SW 1271 (cell line): Measurements from ENCODE around the gene APLP2.
"Not testable (repeated sequence)": the region's sequence is repeated elsewhere in the genome, so short reads cannot be mapped to it uniquely, and the experiment has no call there.

Source experiments
- DNase-seq, 2 experiments: peaks; one replicate each; lab custom pipeline; 2025; lab: John Stamatoyannopoulos, UW

APLP2 gene

DNA sequence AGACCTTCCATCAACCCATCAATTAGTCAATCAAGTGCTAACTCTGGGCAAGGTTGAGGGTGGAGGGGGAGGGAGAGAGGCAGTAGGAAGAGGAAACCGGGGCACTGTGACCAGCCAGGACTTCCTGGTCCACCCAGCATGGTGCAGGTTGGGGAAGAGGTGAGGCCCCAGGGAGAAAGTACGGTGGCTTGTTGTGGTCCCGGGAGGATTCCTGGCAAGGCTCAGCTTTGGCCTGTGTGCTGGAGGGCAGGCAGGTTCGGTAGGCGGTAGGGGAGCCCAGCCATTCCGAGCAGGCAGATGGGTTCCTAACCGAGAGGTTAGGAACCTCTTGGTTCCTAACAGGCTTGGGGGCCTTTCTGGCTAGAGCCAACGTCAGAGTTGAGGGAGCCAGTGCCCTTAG is 100.7 kb downstream of the APLP2 start:
- no peak for DNase-seq

DNA sequence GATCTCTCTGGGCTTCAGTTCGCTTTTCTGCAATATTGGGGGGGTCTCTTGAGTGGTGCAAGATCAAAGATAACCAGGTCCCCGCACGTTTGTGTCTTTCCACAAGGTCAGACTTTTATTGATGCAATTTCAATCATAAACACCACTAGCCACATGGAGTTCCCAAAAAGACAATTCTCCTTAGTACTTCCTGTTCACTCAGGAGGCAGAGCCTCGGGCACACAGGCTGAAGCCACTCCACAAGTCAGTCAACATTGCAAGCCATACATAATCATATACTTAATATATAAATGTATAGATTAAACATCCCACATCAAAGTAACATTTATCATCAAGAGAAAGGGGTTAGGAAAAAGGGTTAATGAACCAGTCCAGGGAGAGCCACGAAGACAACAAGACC is 101.8 kb downstream of the APLP2 start:
- no peak for DNase-seq

DNA sequence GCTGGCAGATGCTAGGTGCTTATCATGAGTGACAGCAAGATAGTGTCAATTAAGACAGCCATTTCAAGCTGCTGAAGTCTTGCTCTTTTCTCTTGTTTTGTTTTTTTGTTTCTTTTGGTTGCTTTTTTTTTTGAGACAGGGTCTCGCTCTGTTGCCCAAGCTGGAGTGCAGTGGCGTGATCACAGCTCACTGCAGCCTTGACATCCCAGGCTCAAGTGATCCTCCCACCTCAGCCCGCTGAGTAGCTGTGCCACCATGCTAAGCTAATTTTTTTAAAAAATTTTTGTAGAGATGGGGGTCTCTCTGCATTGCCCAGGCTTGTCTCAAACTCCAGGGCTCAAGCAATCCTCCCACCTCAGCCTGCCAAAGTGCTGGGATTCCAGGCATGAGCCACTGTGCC is 102.3 kb downstream of the APLP2 start:
- DNase-seq, result not testable (repeated sequence)

DNA sequence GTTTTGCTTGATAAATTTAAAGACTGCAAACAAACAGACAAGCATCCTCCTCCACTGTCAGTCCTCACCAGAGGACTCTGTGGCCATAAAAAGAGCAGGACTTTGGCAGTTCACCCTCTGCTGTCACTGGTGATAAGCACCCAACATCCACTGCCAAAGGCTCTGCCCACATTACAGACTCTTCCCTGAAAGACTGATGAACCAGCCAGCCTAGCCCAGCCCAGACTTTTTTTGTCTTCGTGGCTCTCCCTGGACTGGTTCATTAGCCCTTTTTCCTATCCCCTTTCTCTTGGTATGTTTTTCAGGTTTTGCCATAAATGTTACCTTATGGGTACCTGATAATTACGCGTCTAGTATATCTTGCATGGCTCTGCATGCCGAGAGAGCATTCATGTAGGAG is 104.9 kb downstream of the APLP2 start:
- no peak for DNase-seq

DNA sequence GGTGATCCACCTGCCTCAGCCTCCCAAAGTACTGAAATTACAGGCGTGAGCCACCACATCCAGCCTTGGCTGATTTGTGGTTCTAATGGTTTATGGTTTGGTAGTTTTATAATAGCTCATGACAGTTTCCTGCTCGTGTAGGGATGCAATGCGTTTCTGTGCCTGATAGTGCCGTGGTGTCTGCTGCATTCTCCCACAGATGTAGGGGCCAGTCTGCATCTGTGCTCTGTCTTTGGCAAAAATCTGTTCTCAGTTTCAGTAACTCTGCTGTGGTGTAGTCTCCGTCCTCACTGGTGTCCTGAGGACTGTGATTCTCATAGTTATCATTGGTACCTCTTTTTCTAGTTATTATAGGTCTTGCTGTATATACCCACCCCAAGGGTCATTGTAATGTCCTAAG is 106.2 kb downstream of the APLP2 start:
- no peak for DNase-seq

DNA sequence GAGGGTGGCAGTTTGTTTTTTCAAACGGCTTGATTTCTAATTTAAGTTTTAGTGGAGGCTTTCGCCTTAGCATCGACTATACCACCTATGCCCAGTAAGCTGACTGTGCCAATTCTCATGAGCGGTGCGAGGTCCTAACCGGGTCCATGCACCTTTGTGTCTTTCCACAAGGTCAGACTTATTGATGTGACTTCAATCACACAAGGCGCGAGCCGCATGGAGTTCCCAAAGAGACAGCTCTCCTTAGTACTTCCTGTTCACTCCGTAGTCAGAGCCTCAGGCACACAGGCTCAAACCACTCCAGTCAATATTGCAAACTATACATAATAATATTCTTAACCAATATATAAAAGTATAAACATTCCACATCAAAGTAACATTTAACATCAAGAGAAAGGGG is 108.1 kb downstream of the APLP2 start:
- no peak for DNase-seq

DNA sequence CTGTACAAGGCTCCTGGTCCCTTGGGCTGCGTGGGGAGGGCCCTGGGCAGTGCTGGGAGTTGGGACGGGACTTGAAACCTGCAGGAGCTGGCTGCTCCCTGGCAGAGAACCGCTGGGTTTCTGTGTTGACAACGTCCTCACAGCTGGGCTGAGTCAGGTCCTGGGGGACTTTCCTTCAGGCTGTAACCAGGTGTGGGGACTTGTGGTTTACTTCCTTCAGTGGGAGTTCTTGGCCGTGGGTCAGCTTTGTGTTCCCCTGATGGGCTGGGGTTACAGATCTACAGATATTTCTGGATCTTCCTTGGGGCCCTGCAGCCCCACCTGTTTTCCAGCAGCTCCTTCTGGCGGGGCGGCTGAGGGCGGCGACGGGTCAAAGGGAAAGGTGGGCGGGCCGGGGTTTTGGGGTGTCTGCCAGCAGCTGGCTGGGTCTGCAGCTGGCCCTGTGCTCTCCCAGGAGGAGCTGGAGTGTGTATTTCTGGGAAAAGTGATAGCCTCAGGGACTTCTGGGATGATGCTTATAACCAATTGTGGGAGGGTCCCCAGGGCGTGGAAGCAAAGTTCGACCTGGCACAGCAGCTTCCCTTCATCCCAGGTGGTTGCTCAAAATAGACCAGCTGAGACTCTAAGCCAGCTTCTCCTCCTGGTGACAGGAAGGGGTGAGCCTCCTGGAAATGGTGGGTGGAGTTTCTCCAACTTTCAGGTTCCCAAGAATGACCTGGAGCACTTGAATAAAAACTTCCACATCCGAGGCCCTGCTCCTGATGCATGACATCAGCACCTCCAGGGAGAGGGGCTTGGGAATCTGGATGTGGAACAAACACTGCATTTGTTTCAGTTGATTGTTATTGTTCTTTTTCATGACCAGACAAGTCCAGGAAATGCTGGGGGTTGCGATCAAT is 109.0 kb downstream of the APLP2 start:
- no peak for DNase-seq

DNA sequence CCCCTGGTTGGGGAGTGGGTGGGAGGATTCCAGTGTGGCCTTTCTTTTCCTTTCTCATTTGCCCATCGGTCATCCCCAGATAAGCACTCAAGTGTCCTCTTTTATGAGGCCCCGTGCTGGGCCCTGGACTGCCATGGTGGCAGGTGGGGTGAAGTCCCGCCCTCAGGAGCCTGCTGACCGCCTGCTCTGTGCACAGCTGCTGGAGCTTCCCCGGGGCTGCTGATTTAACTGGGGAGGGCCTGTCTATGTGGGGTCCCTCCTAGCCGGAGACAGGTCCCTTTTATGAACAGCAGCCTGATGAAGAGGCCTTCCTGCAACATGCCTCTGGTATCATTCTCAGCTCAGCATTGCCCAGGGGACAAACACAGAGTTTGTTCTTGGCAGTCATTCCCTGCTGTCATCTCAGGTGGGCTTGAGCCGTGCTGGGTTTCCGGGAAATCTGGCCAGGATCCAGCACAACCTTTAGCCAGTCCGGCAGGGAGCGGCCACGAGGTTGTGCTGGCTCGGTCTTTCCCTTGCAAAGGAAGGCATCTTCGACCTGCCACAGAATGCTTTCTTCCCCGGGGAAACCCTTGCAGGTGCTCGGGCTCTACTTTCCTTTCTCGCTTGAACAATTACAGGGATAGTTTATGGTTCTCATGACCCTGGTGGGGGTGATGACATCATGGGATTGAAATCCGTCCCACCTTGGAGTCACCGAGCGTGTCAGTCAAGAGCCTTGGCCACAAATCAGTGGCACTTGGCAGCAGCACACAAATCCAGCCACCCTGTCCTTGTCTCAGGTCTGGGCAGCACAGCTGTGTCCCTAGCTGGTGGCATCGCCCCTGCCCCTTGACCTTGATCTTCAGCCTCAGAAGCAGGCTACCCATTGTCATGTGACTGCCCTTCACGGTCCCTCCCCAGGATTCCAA is 110.0 kb downstream of the APLP2 start:
- DNase-seq, result no peak

DNA sequence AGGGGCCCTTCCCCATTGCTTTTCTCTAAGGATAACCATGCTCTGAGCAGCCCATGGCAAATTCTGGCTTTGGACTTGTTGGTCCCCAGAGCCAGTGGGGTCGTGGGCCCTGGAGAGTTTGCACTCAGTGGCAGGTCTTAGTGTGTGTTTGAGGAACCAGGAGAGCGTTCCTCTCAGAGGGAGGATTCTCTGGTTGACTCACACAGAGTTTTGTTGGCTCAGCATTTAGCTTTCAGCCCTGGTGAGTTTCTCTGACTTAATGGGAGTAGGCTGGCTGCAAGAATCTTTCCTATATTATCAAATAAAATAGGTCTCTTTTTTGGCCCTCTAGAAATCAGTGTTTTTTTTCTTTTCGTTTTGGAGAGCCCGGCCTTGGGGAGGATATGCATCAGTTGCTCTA is 110.8 kb downstream of the APLP2 start:
- DNase-seq, result no peak

DNA sequence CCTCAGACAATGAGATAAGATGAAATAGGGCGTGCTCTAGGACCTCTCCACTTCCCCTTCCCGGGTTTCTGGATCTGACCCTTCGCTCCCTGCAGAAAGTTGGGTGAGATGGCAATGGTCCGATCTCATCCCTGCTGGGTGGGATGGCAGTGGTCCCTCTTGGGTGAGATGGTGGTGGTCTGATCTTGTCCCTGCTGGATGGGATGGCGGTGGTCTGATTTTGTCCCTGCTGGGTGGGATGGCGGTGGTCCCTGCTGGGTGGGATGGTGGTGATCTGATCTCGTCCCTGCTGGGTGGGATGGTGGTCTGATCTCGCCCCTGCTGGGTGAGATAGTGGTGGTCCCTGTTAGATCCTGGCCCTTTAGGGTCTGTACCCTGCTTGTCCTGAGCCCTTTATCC is 111.2 kb downstream of the APLP2 start:
- no peak for DNase-seq

DNA sequence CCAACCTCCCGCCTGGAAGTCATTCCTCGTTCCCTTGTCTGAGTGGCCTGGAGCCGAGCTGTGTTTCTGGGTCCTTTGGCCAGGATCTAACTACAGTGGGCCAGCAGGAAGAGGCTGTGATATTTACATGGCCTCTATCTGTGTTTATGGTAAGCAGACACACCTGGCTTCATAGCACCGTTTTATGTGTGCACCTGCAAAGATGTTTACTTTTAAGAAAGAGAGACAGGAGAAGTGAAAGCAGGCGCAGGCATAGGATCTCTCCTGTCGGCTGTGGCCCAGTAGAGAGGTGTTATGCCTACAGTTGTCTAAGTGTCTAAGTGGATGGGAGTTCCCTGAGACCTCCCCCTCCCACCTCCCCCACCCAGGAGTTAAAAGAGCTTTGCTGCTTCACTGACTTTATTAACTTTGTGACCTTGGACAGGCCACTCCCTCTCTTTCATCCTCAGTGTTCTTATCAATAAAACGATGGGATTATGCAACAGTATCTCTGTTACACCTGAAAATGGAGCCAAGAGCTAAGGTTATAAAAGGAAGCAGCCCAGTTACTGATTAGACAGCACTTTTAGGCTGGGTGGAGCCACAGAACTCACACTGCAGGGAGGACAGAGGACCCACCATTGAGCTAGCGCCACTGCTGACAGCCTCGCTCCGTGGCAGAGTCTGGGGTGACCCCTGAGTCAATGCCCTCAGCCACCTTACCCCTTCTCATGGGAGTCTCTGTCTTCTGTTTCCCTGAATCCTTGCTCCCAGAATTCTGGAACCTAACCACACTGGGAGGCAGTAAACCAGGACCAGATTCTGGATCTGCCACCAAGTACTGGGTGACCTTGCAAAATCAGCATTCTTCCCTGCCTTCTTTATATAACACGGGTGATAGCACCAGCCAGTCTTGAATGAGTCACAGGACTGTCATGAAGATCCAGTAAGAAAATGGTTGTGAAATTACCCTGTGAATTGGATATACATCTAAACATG is 111.9 kb downstream of the APLP2 start:
- no peak for DNase-seq

DNA sequence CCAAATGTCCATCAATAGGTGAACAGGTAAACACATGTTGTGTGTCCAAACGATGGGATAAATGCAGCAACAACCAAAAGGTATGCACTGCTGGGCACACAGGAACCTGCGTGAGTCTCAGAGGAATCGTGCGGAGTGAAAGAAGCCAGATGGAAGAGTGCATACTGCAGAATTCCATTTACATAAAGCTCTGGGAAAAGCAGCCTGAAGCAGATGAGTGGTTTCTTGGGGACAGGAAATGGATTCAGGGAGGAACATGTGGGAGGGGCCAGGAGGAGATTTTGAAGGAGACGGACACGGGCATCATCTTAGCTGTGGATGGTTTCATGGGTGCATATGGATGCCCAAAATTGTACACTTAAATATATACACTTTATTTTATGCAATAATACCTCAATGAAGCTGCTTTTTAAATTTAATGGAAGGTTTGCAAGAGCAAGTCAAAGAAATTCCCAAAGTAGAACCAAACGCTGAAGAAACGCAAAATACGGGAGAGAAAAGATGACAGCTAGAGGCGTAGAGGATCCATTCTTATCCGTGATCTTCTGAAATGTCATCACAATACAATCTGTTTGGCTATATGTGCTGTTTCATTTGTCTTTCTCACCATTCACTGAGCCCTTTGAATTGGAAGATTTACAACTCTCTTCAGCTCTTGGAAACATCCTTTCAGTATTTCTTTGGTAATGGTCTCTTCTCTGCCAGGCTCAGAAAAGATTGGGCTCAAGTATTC is 114.3 kb downstream of the APLP2 start:
- DNase-seq, result no peak

DNA sequence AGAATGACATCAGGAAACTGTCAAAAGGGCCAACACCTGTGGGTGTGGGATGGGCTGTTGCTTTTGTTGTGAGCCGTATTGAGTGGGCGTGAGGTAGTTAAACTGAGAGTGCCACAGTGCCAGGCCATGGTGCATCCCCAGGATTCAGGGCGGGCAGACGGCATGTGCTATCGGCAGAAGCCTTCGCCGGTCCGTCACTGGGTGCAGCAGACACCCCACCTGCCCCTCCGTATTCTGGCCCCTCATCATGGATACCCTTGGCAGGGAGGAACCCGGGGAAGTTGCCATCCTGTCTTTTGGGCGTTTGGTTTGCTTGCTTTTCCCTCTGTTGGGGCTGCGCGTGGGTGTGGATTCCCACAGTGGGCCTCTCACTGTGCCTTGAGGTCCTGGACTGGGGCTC is 117.4 kb downstream of the APLP2 start:
- no peak for DNase-seq

DNA sequence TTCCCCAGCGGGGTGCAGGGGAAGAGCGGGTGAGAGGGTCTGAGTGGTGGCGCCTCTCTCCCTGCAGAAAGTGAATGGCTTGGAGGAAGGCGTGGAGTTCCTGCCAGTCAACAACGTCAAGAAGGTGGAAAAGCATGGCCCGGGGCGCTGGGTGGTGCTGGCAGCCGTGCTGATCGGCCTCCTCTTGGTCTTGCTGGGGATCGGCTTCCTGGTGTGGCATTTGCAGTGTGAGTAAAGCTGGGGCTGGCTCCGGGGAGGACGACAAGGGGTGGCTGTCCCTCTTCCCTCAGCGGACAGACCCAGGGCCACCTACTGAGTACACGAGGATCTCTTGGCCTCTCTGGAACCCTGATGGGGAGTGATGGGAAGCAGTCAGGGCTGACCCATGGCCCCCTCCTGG is 118.4 kb downstream of the APLP2 start:
- DNase-seq, result no peak

DNA sequence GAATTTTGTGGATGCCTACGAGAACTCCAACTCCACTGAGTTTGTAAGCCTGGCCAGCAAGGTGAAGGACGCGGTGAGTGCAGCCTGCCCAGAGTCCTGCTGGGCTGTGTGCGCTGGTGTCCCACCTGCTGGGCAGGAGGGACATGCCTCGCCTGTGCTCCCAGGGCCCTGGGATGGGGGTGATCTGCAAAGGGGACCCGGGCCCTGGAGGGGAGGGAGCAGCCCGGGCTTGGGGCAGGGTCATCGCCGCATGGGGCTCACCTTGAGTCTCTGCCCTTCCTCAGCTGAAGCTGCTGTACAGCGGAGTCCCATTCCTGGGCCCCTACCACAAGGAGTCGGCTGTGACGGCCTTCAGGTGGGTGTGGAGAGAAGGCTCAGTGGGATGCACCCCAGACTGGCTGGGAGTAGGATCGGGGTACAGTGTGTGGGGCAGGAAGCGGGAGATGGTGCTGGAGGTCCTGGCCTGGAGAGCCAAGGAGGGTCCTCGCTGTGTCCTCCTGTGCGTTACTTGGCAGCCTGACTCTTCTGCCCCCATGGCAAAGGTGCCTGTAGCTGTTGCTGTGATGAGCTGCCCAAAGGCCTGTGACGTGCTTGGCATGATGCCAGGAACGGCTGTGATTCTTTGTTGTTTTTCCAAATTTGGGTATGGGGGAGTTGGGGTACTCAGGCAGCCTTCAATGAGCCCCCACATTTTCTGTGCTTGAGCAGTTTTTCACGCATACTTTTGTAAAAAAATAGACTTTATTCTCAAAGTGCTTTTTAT is 119.1 kb downstream of the APLP2 start:
- DNase-seq, result no peak

DNA sequence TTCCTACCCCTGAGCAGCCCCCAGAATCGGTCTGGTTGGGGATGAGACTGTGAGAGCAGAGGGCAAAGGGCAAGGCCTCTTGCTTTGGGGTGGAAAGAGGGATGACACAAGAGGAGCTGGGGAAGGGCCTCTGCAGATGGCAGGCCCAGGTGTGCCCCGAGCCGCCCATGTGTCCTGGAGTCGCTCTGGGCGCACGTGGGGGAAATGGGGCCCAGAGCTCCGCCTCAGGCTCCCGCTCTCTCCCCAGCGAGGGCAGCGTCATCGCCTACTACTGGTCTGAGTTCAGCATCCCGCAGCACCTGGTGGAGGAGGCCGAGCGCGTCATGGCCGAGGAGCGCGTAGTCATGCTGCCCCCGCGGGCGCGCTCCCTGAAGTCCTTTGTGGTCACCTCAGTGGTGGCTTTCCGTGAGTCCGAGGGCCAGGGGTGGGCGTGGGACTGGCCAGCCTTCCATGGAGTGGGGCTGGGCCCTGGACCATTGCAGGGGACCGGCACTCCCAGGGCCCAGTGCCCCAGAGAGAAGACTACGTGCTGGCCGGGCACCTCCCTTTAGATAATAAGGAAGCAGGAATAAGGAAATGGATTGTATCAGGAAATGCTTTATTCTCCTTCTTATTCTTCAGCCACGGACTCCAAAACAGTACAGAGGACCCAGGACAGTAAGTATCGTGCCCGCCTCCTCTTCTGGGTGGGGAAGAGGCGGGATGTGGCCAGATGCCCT is 120.0 kb downstream of the APLP2 start:
- no peak for DNase-seq

DNA sequence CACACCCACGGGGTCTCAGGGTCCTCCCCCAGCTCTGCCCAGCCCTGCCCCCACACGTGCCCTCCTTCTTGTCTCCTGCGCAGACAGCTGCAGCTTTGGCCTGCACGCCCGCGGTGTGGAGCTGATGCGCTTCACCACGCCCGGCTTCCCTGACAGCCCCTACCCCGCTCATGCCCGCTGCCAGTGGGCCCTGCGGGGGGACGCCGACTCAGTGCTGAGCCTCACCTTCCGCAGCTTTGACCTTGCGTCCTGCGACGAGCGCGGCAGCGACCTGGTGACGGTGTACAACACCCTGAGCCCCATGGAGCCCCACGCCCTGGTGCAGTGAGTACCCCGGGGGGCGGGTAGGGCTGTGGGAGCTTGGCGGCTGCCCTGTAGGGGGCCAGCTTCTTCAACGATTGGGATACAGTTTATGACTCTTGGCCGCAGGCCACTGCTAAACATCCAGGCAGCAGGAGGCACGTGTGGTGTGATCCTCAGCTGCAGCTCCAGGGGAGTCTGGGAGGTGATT is 120.7 kb downstream of the APLP2 start:
- DNase-seq, result no peak

DNA sequence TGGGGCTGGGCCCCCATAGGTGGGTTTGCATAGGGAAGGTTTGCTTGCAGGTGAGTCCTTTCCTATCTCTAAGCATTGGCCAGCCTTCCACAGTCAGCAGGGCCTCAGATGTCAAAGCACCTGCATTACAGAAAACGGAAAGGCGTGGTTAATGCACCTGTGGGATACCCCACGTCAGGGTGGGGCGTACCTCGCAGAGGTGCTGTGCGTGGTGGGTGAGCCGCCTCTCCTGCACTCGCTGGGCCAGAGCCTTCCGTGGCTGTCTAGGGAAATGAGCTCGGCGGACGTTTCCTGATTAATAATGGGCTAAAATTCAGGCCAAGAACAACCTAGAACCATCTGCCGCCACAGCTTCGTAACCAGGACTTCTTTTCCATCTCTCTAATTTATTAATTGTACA is 122.2 kb downstream of the APLP2 start:
- DNase-seq, result no peak

DNA sequence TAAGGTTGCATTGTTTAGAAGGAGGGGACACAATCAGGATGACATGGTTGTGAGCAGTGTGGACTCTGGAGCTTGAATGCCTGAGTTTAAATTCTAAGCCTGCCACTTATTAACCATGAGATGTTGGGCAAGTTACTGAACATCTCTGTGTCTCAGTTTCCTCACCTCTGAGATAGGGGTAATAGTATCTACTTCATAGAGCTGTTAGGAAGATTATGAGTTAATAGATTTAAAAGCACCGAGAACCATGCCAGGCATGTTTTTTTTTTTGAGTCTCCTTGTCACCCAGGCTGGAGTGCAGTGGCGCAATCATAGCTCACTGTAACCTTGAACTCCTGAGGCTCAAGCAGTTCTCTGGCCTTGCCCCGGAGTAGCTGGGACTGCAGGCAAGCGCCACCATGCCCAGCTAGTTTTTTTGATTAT is 123.2 kb downstream of the APLP2 start:
- no peak for DNase-seq
